Sigmoid colon (tissue), 7 donors: Measurements from ENCODE around the gene FGF9. TPM values are rescaled to one million over a fixed set of nuclear protein-coding genes. Genes with fewer than 3 reads are reported as not detected.

Experiments
- DNase-seq: peaks from one replicate; pipeline ENCODE4 v3.0.0-alpha.2; 2019
- H3K27ac ChIP-seq, 4 donors: fragments of 200-600 bp; sonication (generic); one replicate each; pipeline ENCODE4 v1.5.1; 2016 to 2019; ENCODE audit warnings: mild to moderate bottlenecking in 1 of 4
- H3K27me3 ChIP-seq, 3 donors: fragments of 200-600 bp; sonication (generic); one replicate each; pipeline ENCODE4 v1.5.1; 2019; ENCODE audit warnings: mild to moderate bottlenecking in 1 of 3
- H3K36me3 ChIP-seq, 4 donors: fragments of 200-600 bp; sonication (generic); one replicate each; pipeline ENCODE4 v1.5.1; 2016 to 2019
- H3K4me1 ChIP-seq, 4 donors: fragments of 200-600 bp; sonication (generic); one replicate each; pipeline ENCODE4 v1.5.1; 2017 to 2019
- H3K4me3 ChIP-seq, 4 donors: fragments of 200-600 bp; sonication (generic); one replicate each; pipeline ENCODE4 v1.5.1; 2017 to 2019; ENCODE audit warnings: mild to moderate bottlenecking in 2 of 4, moderate library complexity in 1 of 4
- H3K9me3 ChIP-seq, 4 donors: fragments of 200-600 bp in 3 of 4; sonication (generic) in 3 of 4; one replicate each; pipeline versions ENCODE4 v1.5.1 to v1.6.1; 2013 to 2019
- EP300 ChIP-seq, 4 donors: sonication (generic); formaldehyde crosslinking; IDR thresholded peaks; one replicate each; pipeline ENCODE4 v1.6.1; 2017; ENCODE audit warnings: antibody characterized with exemption in 4 of 4
- POLR2A ChIP-seq, 2 donors: fragments of 450-650 bp; IDR thresholded peaks; one replicate each; pipeline ENCODE4 v1.6.1; 2016; ENCODE audit warnings: antibody characterized with exemption in 2 of 2, mild to moderate bottlenecking in 2 of 2, moderate library complexity in 2 of 2
- POLR2AphosphoS5 ChIP-seq, 4 donors: sonication (generic); formaldehyde crosslinking; IDR thresholded peaks; one replicate each; pipeline ENCODE4 v1.6.1; 2017; ENCODE audit warnings: antibody characterized with exemption in 4 of 4
- WGBS, 2 donors: extraction: QIAGEN DNeasy Blood & Tissue Kit; methylation state at CpG; one replicate each; pipeline ENCODE4 v1.1.7; 2013; 5-methylcytosine and 5-hydroxymethylcytosine counted together
- intact Hi-C: fragments of 100-400 bp; cut with DNase I; formaldehyde crosslinking; loops from one replicate; pipeline ENCODE4 v1.15.1; 2023
- polyA plus RNA-seq, 3 donors: library from polyadenylated mRNA; stranded (reverse); fragments of 200-250 nt; gene quantifications; one replicate each; pipeline ENCODE4 v1.2.3, GENCODE V29; 2013
- total RNA-seq, 4 donors: library from RNA; depleted of rRNA; stranded (reverse); fragments of >200 nt; gene quantifications; one replicate each; pipeline ENCODE4 v1.1.0, GENCODE V29; 2016
- TF ChIP-seq, protein P1 (sequence below), 4 experiments: fragments of 450-650 bp in 3 of 4; fragments of 200-600 bp in 1 of 4; IDR thresholded peaks; one replicate each; pipeline ENCODE4 v1.5.1; 2016 to 2019; ENCODE audit warnings: antibody characterized with exemption in 4 of 4, mild to moderate bottlenecking in 3 of 4, moderate library complexity in 2 of 4
- donor health status: healthy with polysubstance abuse.
- donor health status: Bipolar disorder and iron deficiency.
- donor health status: healthy.

FGF9 gene
- total and polyA plus RNA-seq, 7 donors, result 0.36 to 1.4 (median 0.60) TPM

GRCh38 chr13:21741396-21741979 is 70.6 kb downstream of the FGF9 start:
- Histone ChIP-seq H3K9me3 (no peaks in the 10 kb centered on the region), H3K4me1 (peaks cover 0 to 8% (median 6%) of the 10 kb centered on the region in 4 donors), H3K27me3 (no peaks in the 10 kb centered on the region), H3K36me3 (no peaks in the 10 kb centered on the region), H3K4me3 (no peak overlapping the region), H3K27ac (no peak overlapping the region)
- 34 to 69% methylated on average over 4 of the region's 4 CpGs for WGBS, 2 donors
- DNase-seq, result no peak
- intact Hi-C loops, result no loop called here
- TF ChIP-seq POLR2AphosphoS5 (IDR thresholded peaks at IDR 0.05), result no peak
- TF ChIP-seq, protein P1, sequence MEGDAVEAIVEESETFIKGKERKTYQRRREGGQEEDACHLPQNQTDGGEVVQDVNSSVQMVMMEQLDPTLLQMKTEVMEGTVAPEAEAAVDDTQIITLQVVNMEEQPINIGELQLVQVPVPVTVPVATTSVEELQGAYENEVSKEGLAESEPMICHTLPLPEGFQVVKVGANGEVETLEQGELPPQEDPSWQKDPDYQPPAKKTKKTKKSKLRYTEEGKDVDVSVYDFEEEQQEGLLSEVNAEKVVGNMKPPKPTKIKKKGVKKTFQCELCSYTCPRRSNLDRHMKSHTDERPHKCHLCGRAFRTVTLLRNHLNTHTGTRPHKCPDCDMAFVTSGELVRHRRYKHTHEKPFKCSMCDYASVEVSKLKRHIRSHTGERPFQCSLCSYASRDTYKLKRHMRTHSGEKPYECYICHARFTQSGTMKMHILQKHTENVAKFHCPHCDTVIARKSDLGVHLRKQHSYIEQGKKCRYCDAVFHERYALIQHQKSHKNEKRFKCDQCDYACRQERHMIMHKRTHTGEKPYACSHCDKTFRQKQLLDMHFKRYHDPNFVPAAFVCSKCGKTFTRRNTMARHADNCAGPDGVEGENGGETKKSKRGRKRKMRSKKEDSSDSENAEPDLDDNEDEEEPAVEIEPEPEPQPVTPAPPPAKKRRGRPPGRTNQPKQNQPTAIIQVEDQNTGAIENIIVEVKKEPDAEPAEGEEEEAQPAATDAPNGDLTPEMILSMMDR (IDR thresholded peaks at IDR 0.05), result no peak
- TF ChIP-seq EP300 (IDR thresholded peaks at IDR 0.05), result no peak
- TF ChIP-seq POLR2A (IDR thresholded peaks at IDR 0.05), result no peak

DNA sequence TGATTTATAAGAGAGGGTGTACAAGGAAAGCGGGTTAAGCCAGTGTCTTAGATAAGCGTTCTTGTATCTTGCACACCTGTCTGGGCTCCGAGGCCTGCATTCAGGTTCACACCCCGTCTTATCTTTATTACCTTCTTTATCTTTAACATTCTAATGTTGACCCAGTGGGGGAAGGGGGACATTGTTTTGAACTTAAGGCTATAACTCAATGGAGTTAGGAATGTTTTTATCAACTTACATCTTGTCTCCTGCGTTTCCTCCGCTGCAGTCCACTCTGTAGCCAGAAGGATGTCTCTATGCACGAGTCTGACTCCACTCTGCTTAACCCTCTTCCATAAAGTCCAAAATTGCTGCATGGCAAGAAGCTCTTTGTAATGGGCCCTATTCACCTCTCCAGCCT is 71.2 kb downstream of the FGF9 start:
- no peaks in the 10 kb centered on the region for H3K36me3 ChIP-seq
- H3K4me3 ChIP-seq, result no peak overlapping the region
- H3K9me3 ChIP-seq, result no peaks in the 10 kb centered on the region
- intact Hi-C loops, result no loop called here
- WGBS, 2 donors, result 13 to 39% methylated on average over 7 of the region's 7 CpGs
- no peak for DNase-seq
- H3K27ac ChIP-seq, result no peak overlapping the region
- H3K27me3 ChIP-seq, result no peaks in the 10 kb centered on the region
- TF ChIP-seq POLR2A (IDR thresholded peaks at IDR 0.05) (no peak), POLR2AphosphoS5 (IDR thresholded peaks at IDR 0.05) (no peak), EP300 (IDR thresholded peaks at IDR 0.05) (no peak)
- TF ChIP-seq, protein P1 (IDR thresholded peaks at IDR 0.05), result no peak
- H3K4me1 ChIP-seq, result peaks cover 0 to 2% (median under 1%) of the 10 kb centered on the region in 4 donors

DNA sequence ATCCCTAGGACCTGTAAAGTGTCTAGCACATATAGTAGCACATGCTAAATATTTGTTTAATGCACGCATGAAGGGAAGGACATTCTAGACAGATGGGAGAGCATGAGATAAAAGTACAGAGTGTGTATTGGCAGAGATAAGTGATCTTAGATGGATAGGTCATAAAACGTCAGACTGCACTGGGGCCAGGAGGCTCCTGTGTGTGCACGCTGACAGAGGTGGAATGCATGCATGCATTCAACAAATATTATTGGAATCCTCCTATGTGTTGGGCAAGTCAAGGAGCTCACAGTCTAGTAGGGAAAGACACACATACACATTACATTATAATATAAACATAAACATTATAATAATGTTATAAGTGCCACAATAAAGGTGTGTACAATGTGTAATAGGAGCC is 73.3 kb downstream of the FGF9 start:
- DNase-seq, result no peak

GRCh38 chr13:21745307-21745706 is 74.4 kb downstream of the FGF9 start:
- peaks cover 0 to 6% (median 0%) of the 10 kb centered on the region in 4 donors for H3K4me1 ChIP-seq
- H3K27me3 ChIP-seq, result no peaks in the 10 kb centered on the region
- H3K36me3 ChIP-seq, result no peaks in the 10 kb centered on the region
- no peaks in the 10 kb centered on the region for H3K9me3 ChIP-seq
- H3K27ac ChIP-seq, result no peak overlapping the region
- DNase-seq, result no peak
- no peak overlapping the region for H3K4me3 ChIP-seq
- TF ChIP-seq, protein P1 (IDR thresholded peaks at IDR 0.05), result no peak
- TF ChIP-seq EP300 (IDR thresholded peaks at IDR 0.05) (no peak), POLR2A (IDR thresholded peaks at IDR 0.05) (no peak), POLR2AphosphoS5 (IDR thresholded peaks at IDR 0.05) (no peak)
- intact Hi-C loops, result no loop called here

More for the DNA sequence above, 73.3 kb downstream of the FGF9 start:
- H3K4me1 ChIP-seq, result peaks cover 0 to 6% (median 0%) of the 10 kb centered on the region in 4 donors
- 22 to 43% methylated on average over 3 of the region's 3 CpGs for WGBS, 2 donors
- no peak overlapping the region for H3K4me3 ChIP-seq
- intact Hi-C loops, result no loop called here
- H3K27ac ChIP-seq, result no peak overlapping the region
- TF ChIP-seq POLR2AphosphoS5 (IDR thresholded peaks at IDR 0.05) (no peak), POLR2A (IDR thresholded peaks at IDR 0.05) (no peak), EP300 (IDR thresholded peaks at IDR 0.05) (no peak)
- TF ChIP-seq, protein P1 (IDR thresholded peaks at IDR 0.05), result no peak
- H3K27me3 ChIP-seq, result no peaks in the 10 kb centered on the region
- no peaks in the 10 kb centered on the region for H3K36me3 ChIP-seq
- no peaks in the 10 kb centered on the region for H3K9me3 ChIP-seq

- Histone ChIP-seq H3K27me3 (no peaks in the 10 kb centered on the region), H3K27ac (no peak overlapping the region), H3K9me3 (no peaks in the 10 kb centered on the region), H3K4me1 (peaks cover 0 to 6% (median 0%) of the 10 kb centered on the region in 4 donors), H3K4me3 (no peak overlapping the region), H3K36me3 (no peaks in the 10 kb centered on the region)
- DNase-seq, result no peak
- TF ChIP-seq POLR2A (IDR thresholded peaks at IDR 0.05) (no peak), POLR2AphosphoS5 (IDR thresholded peaks at IDR 0.05) (no peak), EP300 (IDR thresholded peaks at IDR 0.05) (no peak)
- TF ChIP-seq, protein P1 (IDR thresholded peaks at IDR 0.05), result no peak
- 36 to 49% methylated on average over 4 of the region's 4 CpGs for WGBS, 2 donors
- intact Hi-C loops, result no loop called here
Observed at GRCh38 chr13:21747456-21747855, 76.6 kb downstream of the FGF9 start.
